ENCODE data around the gene SLAMF1.

The SLAMF1 gene

GRCh38 chr1:160614410-160614809 is 32.4 kb downstream of the SLAMF1 start:
- Mint-ChIP-seq H3K27ac (no peak overlapping the region), H3K9me3 (no peaks in the 10 kb centered on the region), H3K4me1 (ENCODE audit: low read depth) (peaks cover 45% of the 10 kb centered on the region), H3K36me3 (ENCODE audit: low read depth) (peaks cover 86% of the 10 kb centered on the region), H3K4me3 (no peak overlapping the region), H3K27me3 (no peaks in the 10 kb centered on the region)

GRCh38 chr1:160612613-160613218 is 34.1 kb downstream of the SLAMF1 start:
- no peak overlapping the region for H3K4me3 Mint-ChIP-seq
- H3K4me1 Mint-ChIP-seq (ENCODE audit: low read depth) = peaks cover 48% of the 10 kb centered on the region
- peaks cover 85% of the 10 kb centered on the region for H3K36me3 Mint-ChIP-seq (ENCODE audit: low read depth)
- no peaks in the 10 kb centered on the region for H3K9me3 Mint-ChIP-seq
- peak overlapping the region; percentile 69 for H3K27ac Mint-ChIP-seq
- H3K27me3 Mint-ChIP-seq = no peaks in the 10 kb centered on the region

GRCh38 chr1:160610569-160611242 is 36.1 kb downstream of the SLAMF1 start:
- peak overlapping the region; percentile 69 for H3K27ac Mint-ChIP-seq
- H3K27me3 Mint-ChIP-seq = no peaks in the 10 kb centered on the region
- peak overlapping the region; percentile 24 for H3K4me3 Mint-ChIP-seq
- peaks cover 80% of the 10 kb centered on the region for H3K36me3 Mint-ChIP-seq (ENCODE audit: low read depth)
- peaks cover 64% of the 10 kb centered on the region for H3K4me1 Mint-ChIP-seq (ENCODE audit: low read depth)
- no peaks in the 10 kb centered on the region for H3K9me3 Mint-ChIP-seq

DNA sequence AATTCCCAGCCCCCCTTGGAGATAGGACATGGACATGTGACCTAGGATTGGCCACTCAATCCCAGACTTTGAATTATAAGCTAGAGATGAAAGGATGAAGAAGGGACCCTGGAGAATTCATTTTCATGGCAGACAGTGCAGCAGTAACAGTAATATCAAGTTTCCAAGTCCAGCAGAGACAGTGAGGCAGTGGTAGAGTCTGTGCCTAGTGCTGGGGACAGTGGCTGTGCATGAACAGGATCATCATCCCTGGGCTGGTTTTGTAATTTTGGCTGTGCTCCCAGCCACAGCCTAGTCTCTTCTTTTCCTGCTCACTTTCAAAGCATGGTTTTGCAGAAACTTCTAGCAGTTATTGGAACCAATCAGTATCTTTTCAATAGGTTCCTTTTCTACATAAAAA is 37.9 kb downstream of the SLAMF1 start:
- peaks cover 9% of the 10 kb centered on the region for H3K9me3 Mint-ChIP-seq
- peaks cover 80% of the 10 kb centered on the region for H3K36me3 Mint-ChIP-seq (ENCODE audit: low read depth)

GRCh38 chr1:160608514-160608913 is 38.3 kb downstream of the SLAMF1 start:
- Mint-ChIP-seq H3K36me3 (ENCODE audit: low read depth) (peaks cover 79% of the 10 kb centered on the region), H3K4me1 (ENCODE audit: low read depth) (peaks cover 68% of the 10 kb centered on the region), H3K27me3 (no peaks in the 10 kb centered on the region), H3K9me3 (peaks cover 9% of the 10 kb centered on the region), H3K4me3 (peak overlapping the region; percentile 23), H3K27ac (peak overlapping the region; percentile 98)

More for the DNA sequence above, 37.9 kb downstream of the SLAMF1 start:
- no peak overlapping the region for H3K4me3 Mint-ChIP-seq
- no peaks in the 10 kb centered on the region for H3K27me3 Mint-ChIP-seq
- H3K27ac Mint-ChIP-seq = peak overlapping the region; percentile 98
- H3K4me1 Mint-ChIP-seq (ENCODE audit: low read depth) = peaks cover 71% of the 10 kb centered on the region

- Mint-ChIP-seq H3K27me3 (no peaks in the 10 kb centered on the region), H3K27ac (peak overlapping the region; percentile 98), H3K36me3 (ENCODE audit: low read depth) (peaks cover 74% of the 10 kb centered on the region), H3K9me3 (peaks cover 11% of the 10 kb centered on the region), H3K4me1 (ENCODE audit: low read depth) (peaks cover 68% of the 10 kb centered on the region), H3K4me3 (no peak overlapping the region)
Observed at GRCh38 chr1:160608057-160608456, 38.8 kb downstream of the SLAMF1 start.

- H3K27ac Mint-ChIP-seq = peak overlapping the region; percentile 98
- H3K27me3 Mint-ChIP-seq = no peaks in the 10 kb centered on the region
- H3K4me1 Mint-ChIP-seq (ENCODE audit: low read depth) = peaks cover 65% of the 10 kb centered on the region
- peaks cover 15% of the 10 kb centered on the region for H3K9me3 Mint-ChIP-seq
- peaks cover 70% of the 10 kb centered on the region for H3K36me3 Mint-ChIP-seq (ENCODE audit: low read depth)
- H3K4me3 Mint-ChIP-seq = no peak overlapping the region
Observed at GRCh38 chr1:160607672-160608032, 39.2 kb downstream of the SLAMF1 start.

- Mint-ChIP-seq H3K36me3 (ENCODE audit: low read depth) (peaks cover 67% of the 10 kb centered on the region), H3K4me1 (ENCODE audit: low read depth) (peaks cover 63% of the 10 kb centered on the region), H3K4me3 (peak overlapping the region; percentile 63), H3K9me3 (peaks cover 16% of the 10 kb centered on the region), H3K27me3 (no peaks in the 10 kb centered on the region), H3K27ac (peak overlapping the region; percentile 98)
Observed at GRCh38 chr1:160607011-160607671, 39.7 kb downstream of the SLAMF1 start.

- H3K9me3 Mint-ChIP-seq = peaks cover 22% of the 10 kb centered on the region
- peaks cover 71% of the 10 kb centered on the region for H3K36me3 Mint-ChIP-seq (ENCODE audit: low read depth)
- peak overlapping the region; percentile 63 for H3K4me3 Mint-ChIP-seq
- H3K4me1 Mint-ChIP-seq (ENCODE audit: low read depth) = peaks cover 60% of the 10 kb centered on the region
- H3K27ac Mint-ChIP-seq = peak overlapping the region; percentile 98
- H3K27me3 Mint-ChIP-seq = no peaks in the 10 kb centered on the region
Observed at GRCh38 chr1:160606611-160607010, 40.2 kb downstream of the SLAMF1 start.

GRCh38 chr1:160605792-160606479 is 40.9 kb downstream of the SLAMF1 start:
- peak overlapping the region; percentile 98 for H3K27ac Mint-ChIP-seq
- peaks cover 53% of the 10 kb centered on the region for H3K4me1 Mint-ChIP-seq (ENCODE audit: low read depth)
- H3K4me3 Mint-ChIP-seq = peak overlapping the region; percentile 63
- H3K27me3 Mint-ChIP-seq = no peaks in the 10 kb centered on the region
- peaks cover 71% of the 10 kb centered on the region for H3K36me3 Mint-ChIP-seq (ENCODE audit: low read depth)
- peaks cover 28% of the 10 kb centered on the region for H3K9me3 Mint-ChIP-seq

GRCh38 chr1:160605205-160605604 is 41.6 kb downstream of the SLAMF1 start:
- H3K27ac Mint-ChIP-seq = peak overlapping the region; percentile 98
- H3K4me3 Mint-ChIP-seq = peak overlapping the region; percentile 21
- peaks cover 68% of the 10 kb centered on the region for H3K36me3 Mint-ChIP-seq (ENCODE audit: low read depth)
- H3K9me3 Mint-ChIP-seq = peaks cover 32% of the 10 kb centered on the region
- no peaks in the 10 kb centered on the region for H3K27me3 Mint-ChIP-seq
- H3K4me1 Mint-ChIP-seq (ENCODE audit: low read depth) = peaks cover 46% of the 10 kb centered on the region

- Mint-ChIP-seq H3K4me1 (ENCODE audit: low read depth) (peaks cover 5% of the 10 kb centered on the region), H3K9me3 (peaks cover 38% of the 10 kb centered on the region), H3K4me3 (no peak overlapping the region), H3K27ac (no peak overlapping the region), H3K36me3 (ENCODE audit: low read depth) (peaks cover 27% of the 10 kb centered on the region), H3K27me3 (no peaks in the 10 kb centered on the region)
Observed at GRCh38 chr1:160597705-160598104, 49.1 kb downstream of the SLAMF1 start.

DNA sequence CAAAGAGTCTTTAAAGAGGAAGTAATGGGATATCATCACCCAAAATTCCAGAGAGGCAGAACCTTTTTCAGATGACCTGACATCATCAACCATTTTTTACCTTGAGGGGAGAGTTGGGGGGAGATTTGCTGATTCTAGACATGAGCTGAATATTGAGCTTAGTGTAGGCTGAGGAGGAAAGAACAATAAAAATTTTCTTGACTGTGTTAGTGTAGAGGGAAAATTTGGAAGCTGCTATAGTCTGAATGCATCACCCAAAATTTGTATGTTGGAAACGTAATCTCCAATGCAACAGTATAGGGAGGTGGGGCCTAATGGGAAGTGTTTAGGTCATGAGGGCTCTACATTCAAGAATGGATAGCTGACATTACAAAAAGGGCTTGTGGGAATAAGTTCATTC is 49.8 kb downstream of the SLAMF1 start:
- peaks cover 24% of the 10 kb centered on the region for H3K36me3 Mint-ChIP-seq (ENCODE audit: low read depth)
- H3K27ac Mint-ChIP-seq = no peak overlapping the region
- peaks cover 5% of the 10 kb centered on the region for H3K4me1 Mint-ChIP-seq (ENCODE audit: low read depth)
- H3K4me3 Mint-ChIP-seq = no peak overlapping the region
- H3K27me3 Mint-ChIP-seq = no peaks in the 10 kb centered on the region
- peaks cover 36% of the 10 kb centered on the region for H3K9me3 Mint-ChIP-seq

GRCh38 chr1:160590488-160590887 is 56.4 kb downstream of the SLAMF1 start:
- Mint-ChIP-seq H3K4me1 (ENCODE audit: low read depth) (peaks cover 24% of the 10 kb centered on the region), H3K36me3 (ENCODE audit: low read depth) (peaks cover 9% of the 10 kb centered on the region), H3K4me3 (no peak overlapping the region), H3K27ac (no peak overlapping the region), H3K9me3 (peaks cover 13% of the 10 kb centered on the region), H3K27me3 (no peaks in the 10 kb centered on the region)

DNA sequence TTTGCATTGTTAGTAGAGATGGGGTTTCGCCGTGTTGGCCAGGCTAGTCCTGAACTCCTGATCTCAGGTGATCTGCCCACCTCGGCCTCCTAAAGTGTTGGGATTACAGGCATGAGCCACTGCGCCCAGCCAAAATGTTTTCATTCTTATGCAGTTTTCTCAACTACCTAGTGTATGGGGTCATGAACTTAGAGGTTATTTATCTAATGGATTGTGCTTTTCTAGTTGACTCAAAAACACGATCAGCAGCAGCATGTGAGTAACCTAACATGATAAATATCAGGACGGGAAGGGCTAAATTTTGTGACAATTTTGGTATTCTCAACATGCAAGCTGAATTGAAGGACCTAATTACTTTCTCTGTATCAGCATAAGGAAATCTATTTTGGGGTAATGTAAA is 58.4 kb downstream of the SLAMF1 start:
- H3K27me3 Mint-ChIP-seq = no peaks in the 10 kb centered on the region
- H3K36me3 Mint-ChIP-seq (ENCODE audit: low read depth) = peaks cover 12% of the 10 kb centered on the region
- H3K27ac Mint-ChIP-seq = no peak overlapping the region
- no peak overlapping the region for H3K4me3 Mint-ChIP-seq
- peaks cover 6% of the 10 kb centered on the region for H3K9me3 Mint-ChIP-seq
- H3K4me1 Mint-ChIP-seq (ENCODE audit: low read depth) = peaks cover 43% of the 10 kb centered on the region
